HepG2 (cell line): Measurements from ENCODE around the gene LSS.

ENCODE experiments used
- BHLHE40 ChIP-seq: IDR thresholded peaks from 2 replicates; pipeline ENCODE4 v1.6.1; 2011; ENCODE audit warnings: low read length, improper control_type of control experiment
- JUN ChIP-seq: sonication (generic); formaldehyde crosslinking; IDR thresholded peaks from 2 replicates; pipeline ENCODE4 v1.4.0; 2020; ENCODE audit warnings: mild to moderate bottlenecking, missing genetic modification reagents
- NR2C2 ChIP-seq: sonication (generic); formaldehyde crosslinking; IDR thresholded peaks from 2 replicates; pipeline ENCODE4 v1.4.0; 2020; ENCODE audit warnings: missing genetic modification reagents, mild to moderate bottlenecking, moderate library complexity, borderline replicate concordance
- PCBP1 ChIP-seq: fragments of 200-400 bp; formaldehyde crosslinking; IDR thresholded peaks from 2 replicates; pipeline ENCODE4 v1.6.1; 2017; ENCODE audit warnings: mild to moderate bottlenecking, low read depth, low read length, borderline replicate concordance
- PHF8 ChIP-seq: sonication (generic); formaldehyde crosslinking; IDR thresholded peaks from 2 replicates; pipeline ENCODE4 v1.5.0; 2020; ENCODE audit warnings: missing genetic modification reagents
- RAD51 ChIP-seq: fragments of 450-650 bp; IDR thresholded peaks from 2 replicates; pipeline ENCODE4 v1.6.1; 2016; ENCODE audit warnings: borderline replicate concordance
- ZNF121 ChIP-seq: sonication (generic); formaldehyde crosslinking; IDR thresholded peaks from 2 replicates; pipeline ENCODE4 v1.5.0; 2020; ENCODE audit warnings: mild to moderate bottlenecking, missing genetic modification reagents
- ZNF749 ChIP-seq: sonication (generic); formaldehyde crosslinking; IDR thresholded peaks from 2 replicates; pipeline ENCODE4 v1.8.0; 2022; ENCODE audit warnings: mild to moderate bottlenecking, missing genetic modification reagents, moderate library complexity, borderline replicate concordance

DNA sequence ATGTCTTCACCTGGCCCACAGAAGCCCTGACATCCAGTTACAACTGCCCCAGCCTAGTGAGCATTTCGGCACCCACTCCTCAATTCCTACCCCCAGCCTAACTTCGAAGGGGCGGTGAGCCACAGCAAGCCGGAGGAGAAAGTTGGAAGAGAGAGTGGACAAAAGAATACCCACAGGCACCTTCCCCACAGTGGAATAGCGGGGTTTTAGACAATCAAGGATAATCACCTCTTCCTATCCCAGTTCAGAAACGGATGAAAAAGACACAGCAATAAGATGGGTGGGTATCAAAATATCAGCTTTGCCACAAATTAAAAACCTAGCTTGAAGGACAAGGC lies 1.3 kb upstream of the LSS start:
- TF ChIP-seq JUN (CRISPR knock-in tag), result no peak
- no peak for TF ChIP-seq RAD51
- no peak for TF ChIP-seq ZNF121 (CRISPR knock-in tag)
- TF ChIP-seq PHF8 (CRISPR knock-in tag), result no peak
- TF ChIP-seq NR2C2, result no peak
- TF ChIP-seq ZNF749 (CRISPR knock-in tag), result no peak; the same call in 1 of the 2 replicates
- TF ChIP-seq PCBP1, result no peak
- no peak for TF ChIP-seq BHLHE40
